Parathyroid adenoma (tissue), 2 donors: ENCODE results near the gene SMPD1.

Experiments used
- H2AFZ ChIP-seq: fragments of 300-600 bp; sonication (generic); one replicate; pipeline ENCODE4 v1.7.0; 2017; ENCODE audit warnings: antibody characterized with exemption, mild to moderate bottlenecking
- H3K27ac ChIP-seq: fragments of 300-600 bp; sonication (generic); one replicate; pipeline ENCODE4 v1.7.0; 2017
- H3K27me3 ChIP-seq: fragments of 300-600 bp; sonication (generic); one replicate; pipeline ENCODE4 v1.7.0; 2017; ENCODE audit warnings: low read length; ENCODE audit not compliant: control insufficient read depth, insufficient read depth
- H3K36me3 ChIP-seq: fragments of 300-600 bp; sonication (generic); one replicate; pipeline ENCODE4 v1.7.0; 2017; ENCODE audit warnings: low read length; ENCODE audit not compliant: control insufficient read depth, insufficient read depth
- H3K4me1 ChIP-seq: fragments of 300-600 bp; sonication (generic); one replicate; pipeline ENCODE4 v1.7.0; 2017; ENCODE audit warnings: control low read depth
- H3K4me2 ChIP-seq: fragments of 300-600 bp; sonication (generic); one replicate; pipeline ENCODE4 v1.7.0; 2017; ENCODE audit warnings: low read length
- H3K4me3 ChIP-seq: fragments of 300-600 bp; sonication (generic); one replicate; pipeline ENCODE4 v1.7.0; 2017; ENCODE audit warnings: low read depth, low read length
- H3K79me2 ChIP-seq: fragments of 300-600 bp; sonication (generic); one replicate; pipeline ENCODE4 v1.7.0; 2017; ENCODE audit warnings: control low read depth
- H3K9ac ChIP-seq: fragments of 300-600 bp; sonication (generic); one replicate; pipeline ENCODE4 v1.7.0; 2017; ENCODE audit warnings: mild to moderate bottlenecking
- H3K9me3 ChIP-seq: fragments of 300-600 bp; sonication (generic); one replicate; pipeline ENCODE4 v1.7.0; 2017; ENCODE audit warnings: low read length; ENCODE audit not compliant: control insufficient read depth
- TF ChIP-seq, protein P1 (sequence below): fragments of 300-600 bp; sonication (generic); IDR thresholded peaks from one replicate; pipeline ENCODE4 v1.7.0; 2017; ENCODE audit warnings: antibody characterized with exemption, mild to moderate bottlenecking
- donor health status: primary hyperparathyroidism.

The SMPD1 gene

DNA sequence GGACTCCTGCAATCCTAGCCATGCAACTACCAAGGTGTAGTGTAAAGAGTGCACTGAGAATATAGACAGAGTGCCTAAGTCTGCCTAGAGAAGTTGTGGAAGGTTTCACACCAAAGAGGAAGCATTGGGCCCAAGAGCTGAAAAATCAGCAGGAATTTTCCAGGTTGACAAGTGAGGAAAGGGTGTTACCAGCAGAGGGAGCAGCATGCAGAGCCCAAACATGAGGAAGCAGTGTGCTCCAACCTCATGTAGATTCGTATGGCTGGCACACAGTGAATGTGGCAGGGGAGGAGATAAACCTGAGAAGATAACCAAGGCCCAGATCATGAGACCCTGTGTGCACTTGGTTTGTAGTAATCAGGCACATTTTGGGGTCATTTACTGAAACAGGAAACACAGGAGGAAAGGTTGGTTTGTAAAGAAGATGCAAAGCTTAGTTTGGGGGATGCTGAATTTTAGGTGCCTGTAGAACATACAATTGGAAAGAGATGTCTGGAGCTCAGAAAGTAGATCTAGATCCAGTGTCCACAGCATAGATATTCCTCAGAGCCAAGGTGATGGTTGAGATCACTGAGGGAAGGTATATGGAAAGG, 48.8 kb downstream of the SMPD1 start:
- Histone ChIP-seq H3K4me3 (no peak overlapping the region), H3K4me2 (no peak overlapping the region), H3K9ac (no peak overlapping the region), H3K36me3 (no peaks in the 10 kb centered on the region), H2AFZ (peak overlapping the region; percentile 7), H3K79me2 (no peaks in the 10 kb centered on the region), H3K27me3 (no peaks in the 10 kb centered on the region), H3K9me3 (no peaks in the 10 kb centered on the region), H3K4me1 (no peaks in the 10 kb centered on the region), H3K27ac (no peak overlapping the region)
- TF ChIP-seq, protein P1, sequence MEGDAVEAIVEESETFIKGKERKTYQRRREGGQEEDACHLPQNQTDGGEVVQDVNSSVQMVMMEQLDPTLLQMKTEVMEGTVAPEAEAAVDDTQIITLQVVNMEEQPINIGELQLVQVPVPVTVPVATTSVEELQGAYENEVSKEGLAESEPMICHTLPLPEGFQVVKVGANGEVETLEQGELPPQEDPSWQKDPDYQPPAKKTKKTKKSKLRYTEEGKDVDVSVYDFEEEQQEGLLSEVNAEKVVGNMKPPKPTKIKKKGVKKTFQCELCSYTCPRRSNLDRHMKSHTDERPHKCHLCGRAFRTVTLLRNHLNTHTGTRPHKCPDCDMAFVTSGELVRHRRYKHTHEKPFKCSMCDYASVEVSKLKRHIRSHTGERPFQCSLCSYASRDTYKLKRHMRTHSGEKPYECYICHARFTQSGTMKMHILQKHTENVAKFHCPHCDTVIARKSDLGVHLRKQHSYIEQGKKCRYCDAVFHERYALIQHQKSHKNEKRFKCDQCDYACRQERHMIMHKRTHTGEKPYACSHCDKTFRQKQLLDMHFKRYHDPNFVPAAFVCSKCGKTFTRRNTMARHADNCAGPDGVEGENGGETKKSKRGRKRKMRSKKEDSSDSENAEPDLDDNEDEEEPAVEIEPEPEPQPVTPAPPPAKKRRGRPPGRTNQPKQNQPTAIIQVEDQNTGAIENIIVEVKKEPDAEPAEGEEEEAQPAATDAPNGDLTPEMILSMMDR: peak; percentile 25

DNA sequence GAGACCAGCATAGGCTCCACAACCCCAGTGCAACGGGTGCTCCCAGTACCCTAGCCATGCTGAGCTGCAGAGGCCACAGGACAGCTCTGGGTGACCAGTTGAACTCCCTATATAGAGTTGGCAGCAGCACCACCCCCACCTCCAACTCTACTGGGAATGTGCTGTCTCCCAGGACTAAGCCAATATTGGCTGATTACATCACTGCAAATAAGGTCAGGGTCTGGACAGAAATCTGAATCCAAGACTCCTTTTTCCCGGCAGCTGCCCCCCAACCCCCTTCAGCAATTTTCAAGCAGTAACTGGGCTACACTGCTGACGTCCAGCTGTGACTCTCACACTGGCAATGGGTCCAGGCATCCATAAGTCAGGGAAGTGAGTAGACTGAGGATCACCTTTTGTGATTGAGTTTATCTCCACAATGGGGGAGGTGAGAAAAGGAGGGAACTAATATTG, 50.7 kb downstream of the SMPD1 start, which contains the start of gene HPX:
TSS of gene HPX (minus strand) at position 82 of the 453 bp plus-strand sequence. CDS start at position 58, 24 bp downstream.
- Histone ChIP-seq H3K9me3 (no peaks in the 10 kb centered on the region), H3K4me3 (no peak within 1 kb of the TSS)

DNA sequence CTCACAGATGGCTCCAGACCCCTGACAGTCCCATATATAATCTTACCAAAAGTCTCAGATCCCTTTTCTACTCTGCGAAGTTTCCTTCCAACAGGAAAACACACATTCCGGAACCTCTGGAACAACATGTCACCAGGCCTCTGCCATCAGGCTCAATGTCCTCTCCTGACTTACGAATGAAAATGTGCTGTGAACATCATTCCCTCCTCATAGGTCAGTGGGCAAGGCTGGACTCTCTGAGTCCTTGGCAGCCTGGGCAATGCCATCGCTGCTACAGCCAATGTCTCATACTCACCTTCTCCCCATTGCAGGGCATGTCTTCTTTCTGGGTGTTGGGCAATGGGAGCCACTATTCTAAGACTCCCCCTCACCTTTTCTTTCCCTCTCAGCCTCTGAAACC, 52.2 kb downstream of the SMPD1 start:
- H3K9ac ChIP-seq: no peak overlapping the region
- H3K9me3 ChIP-seq: no peaks in the 10 kb centered on the region
- H3K4me1 ChIP-seq: no peaks in the 10 kb centered on the region
- H3K27me3 ChIP-seq: no peaks in the 10 kb centered on the region
- TF ChIP-seq, protein P1: no peak
- H2AFZ ChIP-seq: no peak overlapping the region
- no peak overlapping the region for H3K4me3 ChIP-seq
- no peak overlapping the region for H3K4me2 ChIP-seq
- no peaks in the 10 kb centered on the region for H3K79me2 ChIP-seq
- H3K36me3 ChIP-seq: no peaks in the 10 kb centered on the region
- H3K27ac ChIP-seq: no peak overlapping the region

More for the DNA sequence above, 50.7 kb downstream of the SMPD1 start, which contains the start of gene HPX:
- Histone ChIP-seq H3K27me3 (no peaks in the 10 kb centered on the region), H3K4me2 (no peak within 1 kb of the TSS), H3K4me1 (no peaks in the 10 kb centered on the region), H3K79me2 (no peaks in the 10 kb centered on the region), H3K36me3 (no peaks in the 10 kb centered on the region), H2AFZ (no peak within 1 kb of the TSS), H3K9ac (no peak within 1 kb of the TSS), H3K27ac (no peak within 1 kb of the TSS)
- TF ChIP-seq, protein P1: no peak

DNA sequence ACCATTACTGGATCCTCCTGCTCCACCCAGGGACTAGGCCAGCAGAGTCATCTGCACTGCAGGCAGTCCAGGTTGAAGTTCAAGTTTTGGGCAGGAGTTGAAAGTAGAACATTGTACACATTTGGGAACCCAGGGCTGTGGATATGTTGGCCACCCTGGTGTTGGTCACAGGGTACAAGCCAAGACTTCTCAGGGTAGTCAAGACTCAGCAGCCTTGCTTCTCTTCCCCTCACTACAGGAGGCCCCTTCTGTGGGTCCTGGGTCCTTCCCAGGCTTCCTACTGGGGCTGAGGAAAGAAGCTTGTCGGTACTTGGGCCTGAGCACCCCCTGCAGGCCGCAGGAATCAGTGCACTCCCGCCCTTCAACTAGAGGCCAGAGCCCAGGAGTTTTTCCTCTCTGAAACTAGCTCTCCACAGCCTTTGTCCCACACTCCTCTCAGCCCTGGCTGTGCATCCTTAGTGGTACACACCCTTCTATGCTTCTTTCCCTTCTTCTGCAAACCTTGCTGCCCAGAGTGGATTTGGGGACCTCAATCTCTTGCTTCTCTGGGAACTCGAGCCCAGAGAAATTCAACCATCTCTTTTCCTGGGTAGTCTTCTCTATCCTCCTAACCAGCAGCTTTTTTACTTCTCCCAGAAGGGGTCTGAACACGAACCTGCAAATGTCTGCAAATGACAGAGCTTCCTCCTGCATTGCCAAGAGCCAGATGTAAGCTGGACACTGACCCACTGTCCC, 53.2 kb downstream of the SMPD1 start:
- Histone ChIP-seq H2AFZ (no peak overlapping the region), H3K9ac (no peak overlapping the region), H3K9me3 (no peaks in the 10 kb centered on the region), H3K79me2 (no peaks in the 10 kb centered on the region), H3K4me2 (no peak overlapping the region), H3K27ac (no peak overlapping the region), H3K4me3 (no peak overlapping the region), H3K27me3 (no peaks in the 10 kb centered on the region), H3K36me3 (no peaks in the 10 kb centered on the region), H3K4me1 (no peaks in the 10 kb centered on the region)
- TF ChIP-seq, protein P1: peak; percentile 62
